ENCODE results near the gene WDR7.

WDR7 gene

GRCh38 chr18:56650944-56651770 lies at the start of gene WDR7:
Gene WDR7, plus strand, starts transcription at chr18:56651359. Its CDS starts 21,157 bp downstream, at chr18:56672516.
- Histone ChIP-seq H3K4me3 (ENCODE audit: low read length) (peak within 1 kb of the TSS; percentile 75), H3K36me3 (ENCODE audit: insufficient read depth, low read length) (no peaks in the 10 kb centered on the region), H3K4me1 (ENCODE audit: insufficient read depth, low read length) (peaks cover 14% of the 10 kb centered on the region), H2AFZ (ENCODE audit: low read depth, low read length) (peak within 1 kb of the TSS; percentile 54), H3K9me3 (ENCODE audit: low read length) (no peaks in the 10 kb centered on the region), H3K27me3 (ENCODE audit: insufficient read depth, low read length) (no peaks in the 10 kb centered on the region)

GRCh38 chr18:56606618-56607017 lies 44.5 kb upstream of the WDR7 start:
- no peak overlapping the region for H2AFZ ChIP-seq (ENCODE audit: low read depth, low read length)
- peaks cover 64% of the 10 kb centered on the region for H3K36me3 ChIP-seq (ENCODE audit: insufficient read depth, low read length)
- H3K4me1 ChIP-seq (ENCODE audit: insufficient read depth, low read length): no peaks in the 10 kb centered on the region
- no peaks in the 10 kb centered on the region for H3K9me3 ChIP-seq (ENCODE audit: low read length)
- no peak overlapping the region for H3K4me3 ChIP-seq (ENCODE audit: low read length)
- H3K27me3 ChIP-seq (ENCODE audit: insufficient read depth, low read length): no peaks in the 10 kb centered on the region

GRCh38 chr18:56615738-56616520 lies 35.2 kb upstream of the WDR7 start:
- peaks cover 68% of the 10 kb centered on the region for H3K36me3 ChIP-seq (ENCODE audit: insufficient read depth, low read length)
- H3K9me3 ChIP-seq (ENCODE audit: low read length): no peaks in the 10 kb centered on the region
- no peak overlapping the region for H3K4me3 ChIP-seq (ENCODE audit: low read length)
- H3K4me1 ChIP-seq (ENCODE audit: insufficient read depth, low read length): no peaks in the 10 kb centered on the region
- no peak overlapping the region for H2AFZ ChIP-seq (ENCODE audit: low read depth, low read length)
- no peaks in the 10 kb centered on the region for H3K27me3 ChIP-seq (ENCODE audit: insufficient read depth, low read length)

- no peaks in the 10 kb centered on the region for H3K4me1 ChIP-seq (ENCODE audit: insufficient read depth, low read length)
- no peak overlapping the region for H2AFZ ChIP-seq (ENCODE audit: low read depth, low read length)
- peaks cover 20% of the 10 kb centered on the region for H3K36me3 ChIP-seq (ENCODE audit: insufficient read depth, low read length)
- H3K27me3 ChIP-seq (ENCODE audit: insufficient read depth, low read length): no peaks in the 10 kb centered on the region
- H3K9me3 ChIP-seq (ENCODE audit: low read length): no peaks in the 10 kb centered on the region
- no peak overlapping the region for H3K4me3 ChIP-seq (ENCODE audit: low read length)
Measured at GRCh38 chr18:56627991-56628390, 23.2 kb upstream of the WDR7 start.

GRCh38 chr18:56632070-56633022 lies 18.8 kb upstream of the WDR7 start:
- no peak overlapping the region for H2AFZ ChIP-seq (ENCODE audit: low read depth, low read length)
- peaks cover 24% of the 10 kb centered on the region for H3K36me3 ChIP-seq (ENCODE audit: insufficient read depth, low read length)
- H3K27me3 ChIP-seq (ENCODE audit: insufficient read depth, low read length): no peaks in the 10 kb centered on the region
- peaks cover 11% of the 10 kb centered on the region for H3K4me1 ChIP-seq (ENCODE audit: insufficient read depth, low read length)
- no peaks in the 10 kb centered on the region for H3K9me3 ChIP-seq (ENCODE audit: low read length)
- no peak overlapping the region for H3K4me3 ChIP-seq (ENCODE audit: low read length)

- Histone ChIP-seq H3K4me1 (ENCODE audit: insufficient read depth, low read length) (peaks cover 16% of the 10 kb centered on the region), H3K4me3 (ENCODE audit: low read length) (no peak overlapping the region), H3K36me3 (ENCODE audit: insufficient read depth, low read length) (peaks cover 21% of the 10 kb centered on the region), H3K27me3 (ENCODE audit: insufficient read depth, low read length) (no peaks in the 10 kb centered on the region), H2AFZ (ENCODE audit: low read depth, low read length) (no peak overlapping the region), H3K9me3 (ENCODE audit: low read length) (no peaks in the 10 kb centered on the region)
Measured at GRCh38 chr18:56635007-56635406, 16.2 kb upstream of the WDR7 start.

GRCh38 chr18:56637176-56637575 lies 14.0 kb upstream of the WDR7 start:
- peaks cover 17% of the 10 kb centered on the region for H3K36me3 ChIP-seq (ENCODE audit: insufficient read depth, low read length)
- no peak overlapping the region for H2AFZ ChIP-seq (ENCODE audit: low read depth, low read length)
- peak overlapping the region; percentile 94 for H3K4me3 ChIP-seq (ENCODE audit: low read length)
- H3K27me3 ChIP-seq (ENCODE audit: insufficient read depth, low read length): no peaks in the 10 kb centered on the region
- no peaks in the 10 kb centered on the region for H3K9me3 ChIP-seq (ENCODE audit: low read length)
- H3K4me1 ChIP-seq (ENCODE audit: insufficient read depth, low read length): peaks cover 16% of the 10 kb centered on the region

- peak overlapping the region; percentile 14 for H2AFZ ChIP-seq (ENCODE audit: low read depth, low read length)
- H3K36me3 ChIP-seq (ENCODE audit: insufficient read depth, low read length): peaks cover 13% of the 10 kb centered on the region
- H3K4me3 ChIP-seq (ENCODE audit: low read length): peak overlapping the region; percentile 94
- H3K4me1 ChIP-seq (ENCODE audit: insufficient read depth, low read length): peaks cover 16% of the 10 kb centered on the region
- H3K9me3 ChIP-seq (ENCODE audit: low read length): no peaks in the 10 kb centered on the region
- no peaks in the 10 kb centered on the region for H3K27me3 ChIP-seq (ENCODE audit: insufficient read depth, low read length)
Measured at GRCh38 chr18:56637711-56638231, 13.4 kb upstream of the WDR7 start.

GRCh38 chr18:56638232-56639103 lies 12.7 kb upstream of the WDR7 start, which contains the start of gene TXNL1:
Gene TXNL1, minus strand, starts transcription at chr18:56638592. Its CDS starts 152 bp downstream, at chr18:56638440.
- H3K36me3 ChIP-seq (ENCODE audit: insufficient read depth, low read length): peaks cover 10% of the 10 kb centered on the region
- H3K4me3 ChIP-seq (ENCODE audit: low read length): peak within 1 kb of the TSS; percentile 94
- H3K27me3 ChIP-seq (ENCODE audit: insufficient read depth, low read length): no peaks in the 10 kb centered on the region
- H2AFZ ChIP-seq (ENCODE audit: low read depth, low read length): peak within 1 kb of the TSS; percentile 89
- H3K4me1 ChIP-seq (ENCODE audit: insufficient read depth, low read length): peaks cover 16% of the 10 kb centered on the region
- H3K9me3 ChIP-seq (ENCODE audit: low read length): no peaks in the 10 kb centered on the region

GRCh38 chr18:56639104-56639381 lies 12.1 kb upstream of the WDR7 start:
- peak overlapping the region; percentile 89 for H2AFZ ChIP-seq (ENCODE audit: low read depth, low read length)

GRCh38 chr18:56639571-56639970 lies 11.6 kb upstream of the WDR7 start:
- no peaks in the 10 kb centered on the region for H3K9me3 ChIP-seq (ENCODE audit: low read length)
- H3K36me3 ChIP-seq (ENCODE audit: insufficient read depth, low read length): peaks cover 4% of the 10 kb centered on the region
- H3K4me3 ChIP-seq (ENCODE audit: low read length): no peak overlapping the region
- H3K4me1 ChIP-seq (ENCODE audit: insufficient read depth, low read length): peaks cover 16% of the 10 kb centered on the region
- no peak overlapping the region for H2AFZ ChIP-seq (ENCODE audit: low read depth, low read length)
- no peaks in the 10 kb centered on the region for H3K27me3 ChIP-seq (ENCODE audit: insufficient read depth, low read length)

More at GRCh38 chr18:56639104-56639381, 12.1 kb upstream of the WDR7 start:
- no peaks in the 10 kb centered on the region for H3K9me3 ChIP-seq (ENCODE audit: low read length)
- H3K27me3 ChIP-seq (ENCODE audit: insufficient read depth, low read length): no peaks in the 10 kb centered on the region
- peaks cover 10% of the 10 kb centered on the region for H3K36me3 ChIP-seq (ENCODE audit: insufficient read depth, low read length)
- peaks cover 16% of the 10 kb centered on the region for H3K4me1 ChIP-seq (ENCODE audit: insufficient read depth, low read length)
- peak overlapping the region; percentile 60 for H3K4me3 ChIP-seq (ENCODE audit: low read length)

Measured in neuron (in vitro differentiated cells).